ENCODE data around the gene DMTF1.
A peak's percentile ranks its signal among the peaks of the same experiment; 100 is the strongest.
"Not testable (repeated sequence)": the region's sequence is repeated elsewhere in the genome, so short reads cannot be mapped to it uniquely, and the experiment has no call there.

Gene DMTF1, protein sequence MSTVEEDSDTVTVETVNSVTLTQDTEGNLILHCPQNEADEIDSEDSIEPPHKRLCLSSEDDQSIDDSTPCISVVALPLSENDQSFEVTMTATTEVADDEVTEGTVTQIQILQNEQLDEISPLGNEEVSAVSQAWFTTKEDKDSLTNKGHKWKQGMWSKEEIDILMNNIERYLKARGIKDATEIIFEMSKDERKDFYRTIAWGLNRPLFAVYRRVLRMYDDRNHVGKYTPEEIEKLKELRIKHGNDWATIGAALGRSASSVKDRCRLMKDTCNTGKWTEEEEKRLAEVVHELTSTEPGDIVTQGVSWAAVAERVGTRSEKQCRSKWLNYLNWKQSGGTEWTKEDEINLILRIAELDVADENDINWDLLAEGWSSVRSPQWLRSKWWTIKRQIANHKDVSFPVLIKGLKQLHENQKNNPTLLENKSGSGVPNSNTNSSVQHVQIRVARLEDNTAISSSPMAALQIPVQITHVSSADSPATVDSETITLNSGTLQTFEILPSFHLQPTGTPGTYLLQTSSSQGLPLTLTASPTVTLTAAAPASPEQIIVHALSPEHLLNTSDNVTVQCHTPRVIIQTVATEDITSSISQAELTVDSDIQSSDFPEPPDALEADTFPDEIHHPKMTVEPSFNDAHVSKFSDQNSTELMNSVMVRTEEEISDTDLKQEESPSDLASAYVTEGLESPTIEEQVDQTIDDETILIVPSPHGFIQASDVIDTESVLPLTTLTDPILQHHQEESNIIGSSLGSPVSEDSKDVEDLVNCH

DNA sequence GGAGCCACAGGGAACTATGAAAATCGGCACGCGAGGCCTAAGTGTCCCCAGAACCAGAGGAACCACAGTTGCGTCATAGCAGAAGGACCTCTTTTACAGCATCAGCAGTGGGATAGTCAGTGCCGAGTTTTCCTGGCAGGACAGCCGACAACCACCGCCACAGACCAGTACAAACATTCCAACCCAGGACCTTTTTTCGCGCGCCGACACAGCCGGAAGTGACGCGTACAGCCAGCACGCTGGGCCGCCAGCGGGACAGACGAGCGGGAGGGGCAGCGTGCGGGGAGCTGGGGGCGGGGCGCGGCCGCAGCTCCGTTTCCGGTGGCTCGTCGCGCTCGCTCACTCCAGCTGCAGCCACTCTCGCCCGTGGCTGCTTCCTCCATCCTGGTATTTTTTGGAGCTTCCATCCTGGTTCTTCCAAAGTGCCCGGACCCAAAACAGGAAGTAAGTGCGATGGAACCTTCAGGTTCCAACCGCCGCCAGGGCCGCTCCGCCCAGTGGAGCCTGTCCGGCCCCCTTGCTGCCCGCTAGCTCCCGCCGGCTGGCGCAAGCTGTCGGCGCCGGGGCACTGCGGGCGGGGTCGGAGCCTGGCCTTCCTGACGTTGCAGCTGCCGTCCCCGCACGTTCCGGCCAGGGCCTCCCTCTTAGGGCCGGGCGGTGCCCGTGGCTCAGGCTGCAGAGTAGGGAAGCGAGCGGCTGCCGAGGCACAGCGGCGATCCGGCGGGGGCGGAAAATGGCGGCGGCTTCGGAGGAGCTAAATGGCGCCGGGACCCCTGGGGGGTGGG, at the start of gene DMTF1:
Gene DMTF1 (plus strand): TSS at position 342 of the 785 bp plus-strand sequence. CDS start 12,489 bp downstream, outside the sequence.
- peak; percentile 93 for DNase-seq

DNA sequence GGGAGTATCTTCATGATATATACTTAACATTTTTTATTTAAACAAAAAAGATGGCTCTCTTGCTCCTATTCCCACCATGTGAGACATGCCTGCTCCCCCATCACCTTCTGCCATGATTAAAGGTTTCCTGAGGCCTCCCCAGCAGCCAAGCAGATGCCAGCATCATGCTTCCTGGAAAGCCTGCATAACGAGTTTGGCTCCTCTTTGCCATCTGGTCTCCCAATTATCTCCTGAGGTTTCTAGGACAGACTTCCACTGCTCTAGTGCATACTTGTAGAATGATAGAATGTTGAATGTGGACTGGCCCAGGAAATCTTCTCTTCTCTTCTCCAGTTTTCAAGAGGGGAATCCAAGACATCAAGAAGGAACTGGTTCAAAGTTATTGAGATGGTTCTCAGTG, 46.9 kb upstream of the DMTF1 start:
- DNase-seq: no peak

GRCh38 chr7:87106974-87107612, 45.2 kb upstream of the DMTF1 start:
- DNase-seq: no peak

DNA sequence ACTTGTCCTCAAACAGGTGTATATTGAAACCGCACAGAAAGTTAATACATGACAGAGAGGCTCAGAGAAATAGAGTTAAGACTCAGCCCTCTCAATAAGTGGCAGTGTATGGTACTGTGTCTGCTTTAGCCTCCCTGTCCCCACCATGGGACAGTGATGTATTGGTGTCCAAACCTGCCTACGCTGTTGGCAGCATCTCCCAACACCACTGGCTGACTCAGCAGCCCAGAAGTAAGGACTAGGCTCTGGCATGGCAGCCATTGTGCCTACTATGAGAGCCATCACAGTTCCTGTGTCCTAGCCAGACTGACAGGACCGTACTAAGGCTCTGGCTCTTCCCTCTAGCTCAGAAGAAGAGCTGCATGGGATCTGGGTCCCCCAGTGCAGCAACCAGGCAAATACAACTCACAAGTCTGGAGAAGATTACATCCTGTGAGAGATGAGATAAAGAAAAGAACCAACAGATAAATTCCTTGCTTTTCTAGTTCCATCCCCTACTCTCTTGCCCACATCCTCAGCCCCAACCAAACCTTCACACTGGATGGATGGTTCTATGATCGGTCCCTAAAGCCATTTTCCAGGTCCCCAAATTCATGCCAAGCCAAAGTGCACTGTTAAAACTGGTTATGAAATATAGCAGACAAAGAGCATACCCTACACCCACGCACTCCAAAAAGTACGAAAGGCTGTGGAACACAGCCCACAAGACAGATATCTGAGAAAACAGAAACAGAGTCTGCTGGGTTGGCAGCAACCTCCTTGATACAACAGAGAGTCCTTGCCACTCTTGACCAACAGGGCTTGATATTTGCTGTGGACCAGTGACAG, 44.1 kb upstream of the DMTF1 start:
- no peak for DNase-seq

DNA sequence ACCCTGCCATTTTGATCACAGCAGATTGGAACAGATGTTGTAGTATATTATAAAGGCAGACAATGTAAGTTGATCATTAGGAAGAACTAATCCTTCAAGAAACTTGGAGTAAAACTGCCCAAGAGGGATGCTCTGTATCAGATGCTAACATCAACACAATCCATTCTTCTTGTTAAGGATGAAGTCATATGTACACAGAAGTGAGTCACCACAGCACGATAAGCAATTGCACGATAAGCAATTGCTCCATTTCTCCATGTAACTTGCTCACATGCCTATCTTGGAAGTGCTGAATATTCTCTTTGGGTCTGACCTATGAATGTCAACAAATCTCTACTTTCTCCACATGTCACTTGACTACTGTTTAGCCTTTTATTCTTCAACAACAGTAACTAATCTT, 41.5 kb upstream of the DMTF1 start:
- DNase-seq: no peak

DNA sequence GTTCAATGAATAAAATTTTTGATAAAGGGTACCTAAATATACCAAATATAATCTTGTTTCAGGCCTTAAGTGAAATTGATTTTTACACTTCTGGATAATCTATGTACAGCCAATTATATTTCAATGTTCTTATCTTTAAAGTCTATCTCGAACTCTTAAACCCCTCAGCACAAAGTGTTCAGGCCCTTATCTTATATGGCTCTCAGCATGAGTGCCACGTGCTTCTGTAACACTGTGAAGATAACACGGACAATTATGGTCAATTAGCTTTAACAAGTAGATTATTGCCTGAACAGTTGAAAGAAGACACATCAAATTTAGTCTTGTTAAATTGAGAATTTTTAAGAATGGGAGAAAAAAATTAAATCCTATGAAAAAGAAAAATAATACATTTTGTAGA, 40.4 kb upstream of the DMTF1 start:
- no peak for DNase-seq

GRCh38 chr7:87113077-87113476, 39.2 kb upstream of the DMTF1 start:
- no peak for DNase-seq

DNA sequence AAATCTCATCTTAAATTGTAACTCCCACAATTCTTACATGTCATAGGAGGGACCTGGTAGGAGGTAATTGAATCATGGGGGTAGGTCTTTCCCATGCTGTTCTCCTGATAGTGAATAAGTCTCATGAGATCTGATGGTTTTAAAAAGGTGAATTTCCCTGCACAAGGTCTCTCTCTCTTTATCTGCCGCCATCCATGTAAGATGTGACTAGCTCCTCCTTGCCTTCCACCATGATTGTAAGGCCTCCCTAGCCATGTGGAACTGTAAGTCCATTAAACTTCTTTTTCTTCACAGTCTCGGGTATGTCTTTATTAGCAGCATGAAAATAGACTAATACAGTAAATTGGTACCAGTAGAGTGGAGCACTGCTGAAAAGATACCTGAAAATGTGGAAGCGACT, 38.3 kb upstream of the DMTF1 start:
- DNase-seq: not testable (repeated sequence)

DNA sequence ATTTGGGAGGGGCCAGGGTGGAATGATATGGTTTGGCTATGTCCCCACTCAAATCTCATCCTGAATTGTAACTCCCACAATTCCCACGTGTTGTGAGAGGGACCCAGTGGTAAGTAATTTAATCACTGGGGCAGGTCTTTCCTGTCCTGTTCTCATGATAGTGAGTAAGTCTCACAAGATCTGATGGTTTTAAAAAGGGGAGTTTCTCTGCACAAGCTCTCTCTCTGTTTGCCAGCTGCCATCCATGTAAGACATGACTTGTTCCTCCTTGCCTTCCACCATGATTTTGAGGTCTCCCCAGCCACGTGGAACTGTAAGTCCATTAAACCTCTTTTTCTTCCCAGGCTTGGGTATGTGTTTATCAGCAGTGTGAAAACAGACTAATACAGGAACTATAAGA, 36.5 kb upstream of the DMTF1 start:
- DNase-seq: not testable (repeated sequence)

DNA sequence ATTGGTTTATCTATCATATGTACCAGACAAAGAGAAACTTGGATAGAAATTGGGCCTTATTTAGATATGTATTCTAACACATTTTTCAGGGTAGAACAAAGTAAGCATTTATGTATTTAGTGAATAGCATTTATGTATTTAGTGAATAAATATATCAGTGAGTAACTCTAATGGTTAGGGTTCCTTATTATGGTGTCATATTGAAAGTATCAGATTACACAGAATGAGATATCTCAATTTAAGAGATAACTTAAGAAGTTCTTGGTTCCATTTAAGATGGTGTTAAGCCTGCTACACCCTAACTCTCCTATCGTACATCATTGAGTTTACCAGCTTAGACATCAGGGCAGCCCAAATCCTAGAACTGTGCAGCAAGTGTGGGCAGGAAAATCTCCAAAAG, 35.9 kb upstream of the DMTF1 start:
- DNase-seq: no peak

- DNase-seq: no peak
Observed at GRCh38 chr7:87119581-87119980, 32.7 kb upstream of the DMTF1 start.

GRCh38 chr7:87123105-87123504, 29.1 kb upstream of the DMTF1 start:
- DNase-seq: no peak

GRCh38 chr7:87127019-87127418, 25.2 kb upstream of the DMTF1 start:
- no peak for DNase-seq

- no peak for DNase-seq
Observed at GRCh38 chr7:87128861-87129267, 23.4 kb upstream of the DMTF1 start.

GRCh38 chr7:87129332-87129731, 22.9 kb upstream of the DMTF1 start:
- no peak for DNase-seq

- no peak for DNase-seq
Observed at GRCh38 chr7:87129848-87130247, 22.4 kb upstream of the DMTF1 start.

DNA sequence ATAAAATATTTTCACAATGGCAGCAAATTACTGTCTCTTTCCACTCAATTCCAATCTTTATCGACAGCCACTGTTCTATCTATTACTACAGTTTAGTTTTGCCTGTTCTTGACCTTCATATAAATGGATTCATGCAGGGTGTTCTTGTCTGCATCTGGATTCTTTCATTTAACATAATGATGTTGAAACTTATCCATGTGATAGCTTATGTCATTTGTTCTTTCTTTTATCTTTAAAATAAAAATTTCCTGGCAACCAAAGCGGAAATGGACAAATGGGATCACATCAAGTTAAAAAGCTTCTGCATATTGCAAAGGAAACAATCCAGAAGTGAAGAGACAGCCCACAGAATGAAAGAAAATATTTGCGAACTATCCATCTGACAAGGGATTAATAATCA, 20.5 kb upstream of the DMTF1 start:
- no peak for DNase-seq

DNA sequence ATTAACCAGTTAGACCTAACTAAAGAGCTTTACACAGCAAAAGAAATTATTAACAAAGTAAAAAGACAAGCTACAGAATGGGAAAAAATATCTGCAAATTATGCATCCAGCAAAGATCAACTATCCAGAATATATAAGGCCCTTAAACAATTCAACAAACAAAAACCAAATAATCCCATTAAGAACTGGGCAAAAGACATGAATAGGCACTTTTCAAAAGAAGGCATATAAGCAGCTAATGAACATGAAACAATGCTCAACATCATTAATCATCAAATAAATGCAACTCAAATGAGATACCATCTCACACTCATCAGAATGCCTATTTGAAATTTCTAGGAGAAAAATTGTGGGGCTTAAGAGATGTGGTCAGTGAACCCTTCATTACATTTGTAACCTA, 15.0 kb upstream of the DMTF1 start:
- DNase-seq: no peak

DNA sequence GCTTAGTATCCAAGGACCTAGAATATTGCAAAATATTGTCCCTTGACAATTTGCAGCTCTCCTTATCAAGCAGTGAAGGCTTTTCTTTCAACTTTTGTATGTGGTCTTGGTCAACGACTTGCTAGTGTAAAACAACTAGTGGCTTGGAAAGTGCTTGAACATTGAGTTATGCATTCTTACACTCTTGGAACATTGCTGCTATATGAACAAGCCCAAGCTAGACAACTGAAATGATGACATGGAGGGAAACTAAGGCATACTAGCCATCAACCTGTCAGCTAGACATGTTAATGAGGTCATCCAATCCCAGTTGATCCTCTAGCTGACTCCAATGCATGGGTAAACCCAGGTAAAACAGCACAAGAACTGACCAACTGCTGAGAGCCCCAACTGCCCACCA, 12.7 kb upstream of the DMTF1 start:
- DNase-seq: no peak

DNA sequence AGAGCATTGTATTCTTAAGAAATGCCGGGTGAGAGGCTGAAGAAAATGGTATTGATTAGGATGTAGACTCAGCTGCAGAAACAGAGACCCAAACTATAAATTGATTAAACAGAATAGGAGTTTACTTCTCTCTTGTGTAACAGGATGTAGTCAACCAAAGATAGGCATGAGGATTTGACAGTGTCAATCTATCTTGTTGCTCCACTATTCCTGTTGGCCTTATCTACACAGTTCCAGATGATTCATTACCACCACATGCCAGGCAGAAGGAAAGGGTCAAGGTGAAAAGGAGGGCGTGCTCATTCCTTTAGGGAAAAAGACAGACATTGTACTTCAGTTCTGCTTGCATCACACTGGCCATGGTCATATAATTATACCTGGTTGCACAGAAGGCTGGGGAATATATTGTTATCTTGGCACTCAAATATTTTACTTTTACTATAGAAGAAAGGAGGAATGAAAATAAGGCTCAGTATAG, 11.9 kb upstream of the DMTF1 start:
- DNase-seq: no peak

DNA sequence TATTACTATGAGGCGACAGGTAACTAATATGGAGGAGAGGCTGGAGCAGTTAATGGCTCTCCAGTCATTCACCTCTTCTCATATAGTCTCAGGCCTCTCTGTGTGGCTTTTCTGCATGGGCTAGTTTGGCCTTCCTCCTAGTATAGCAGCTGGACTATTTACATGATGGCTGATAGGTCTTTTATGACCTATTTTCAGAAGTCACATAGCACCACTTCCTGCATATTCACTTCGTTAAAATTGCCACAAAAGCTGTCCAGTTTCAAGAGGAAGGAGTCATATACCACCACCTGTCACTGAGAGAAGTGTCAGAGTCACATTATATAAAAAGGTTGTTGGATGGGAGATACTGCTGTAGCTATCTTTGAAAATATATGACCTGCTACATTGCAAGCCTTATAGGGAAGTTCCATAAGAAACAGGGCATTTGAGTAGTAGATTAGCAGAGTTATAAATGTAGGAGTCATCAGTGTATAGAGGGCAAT, 8.0 kb upstream of the DMTF1 start:
- no peak for DNase-seq
